Measurements from ENCODE around the gene EPG5. TPM values are rescaled to one million over a fixed set of nuclear protein-coding genes. Genes with fewer than 3 reads are reported as not detected.

Gene EPG5
- total and polyA plus RNA-seq, 4 donors = 3.2 to 20.3 (median 11.1) TPM

DNA sequence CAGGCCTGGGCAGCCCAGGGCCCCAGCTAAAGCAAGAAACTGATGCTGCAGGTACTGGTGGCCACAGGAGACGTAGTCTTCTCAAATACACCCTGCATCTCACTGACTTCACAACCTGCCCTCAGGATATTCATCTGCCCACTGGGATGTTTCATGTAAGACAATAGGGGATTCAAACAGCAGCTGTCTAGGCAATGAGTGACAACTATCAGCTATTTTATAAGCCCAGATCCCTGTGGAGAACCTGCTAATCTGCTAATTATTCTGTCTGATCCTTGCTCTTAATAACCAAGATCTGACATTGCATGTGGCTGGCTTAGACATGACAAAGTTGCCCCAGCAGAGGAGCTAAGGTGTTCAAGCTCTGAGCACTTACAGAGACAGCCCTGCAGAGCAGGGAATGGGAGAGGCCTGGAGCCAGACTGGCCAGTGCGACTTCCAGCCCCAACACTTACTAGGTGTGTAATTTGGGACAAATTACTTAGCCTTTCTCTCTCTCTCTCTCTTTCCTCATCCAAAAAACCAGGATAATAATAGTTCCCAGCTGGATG lies 113.0 kb downstream of the EPG5 start:
- no peak overlapping the region for H3K27ac ChIP-seq (ENCODE audit: low read depth in 1 of 2, low read length in 2 of 2)
- no peak overlapping the region for H3K4me3 ChIP-seq (ENCODE audit: low read depth in 1 of 3, low read length in 3 of 3)
- no peaks in the 10 kb centered on the region for H3K9me3 ChIP-seq (ENCODE audit: control insufficient read depth in 4 of 4, low read length in 3 of 4)
- peaks cover 6 to 46% (median 37%) of the 10 kb centered on the region in 4 donors for H3K36me3 ChIP-seq (ENCODE audit: control insufficient read depth in 4 of 4, insufficient read depth in 3 of 4, low read depth in 1 of 4, low read length in 3 of 4)
- H3K27me3 ChIP-seq (ENCODE audit: control insufficient read depth in 4 of 4, insufficient read depth in 4 of 4, low read length in 3 of 4) = no peaks in the 10 kb centered on the region
- 98% methylated on average over 2 of the region's 2 CpGs for WGBS
- no peak overlapping the region for H3K9ac ChIP-seq (ENCODE audit: low read depth in 1 of 2, low read length in 2 of 2)
- peaks cover 0 to 16% (median 9%) of the 10 kb centered on the region in 4 donors for H3K4me1 ChIP-seq (ENCODE audit: control insufficient read depth in 4 of 4, insufficient read depth in 4 of 4, low read length in 3 of 4)
- TF ChIP-seq FOXA2 (IDR thresholded peaks at IDR 0.05) = no peak
- no peak for TF ChIP-seq ATF3 (IDR thresholded peaks at IDR 0.05)
- no peak for TF ChIP-seq HNF4G (IDR thresholded peaks at IDR 0.05)
- TF ChIP-seq JUND (IDR thresholded peaks at IDR 0.05) = no peak
- no peak for DNase-seq (ENCODE audit: low spot score)

- H3K4me1 ChIP-seq (ENCODE audit: control insufficient read depth in 4 of 4, insufficient read depth in 4 of 4, low read length in 3 of 4) = peaks cover 0 to 16% (median 9%) of the 10 kb centered on the region in 4 donors
- TF ChIP-seq HNF4G (IDR thresholded peaks at IDR 0.05) = no peak
- TF ChIP-seq SP1 (IDR thresholded peaks at IDR 0.05) = no peak
- TF ChIP-seq YY1 (IDR thresholded peaks at IDR 0.05) = no peak
- no peak for TF ChIP-seq GABPA (IDR thresholded peaks at IDR 0.05 in 1 of 2, conservative IDR thresholded peaks at IDR 0.05 in 1 of 2)
- no peak for TF ChIP-seq FOXA1 (IDR thresholded peaks at IDR 0.05)
- TF ChIP-seq MAX (IDR thresholded peaks at IDR 0.05) = no peak
- TF ChIP-seq JUND (IDR thresholded peaks at IDR 0.05) = no peak
- TF ChIP-seq REST (IDR thresholded peaks at IDR 0.05) = no peak
- TF ChIP-seq NR2F2 (IDR thresholded peaks at IDR 0.05) = no peak
- no peak overlapping the region for H3K9ac ChIP-seq (ENCODE audit: low read depth in 1 of 2, low read length in 2 of 2)
- WGBS = 96% methylated on average over 5 of the region's 5 CpGs
- H3K4me3 ChIP-seq (ENCODE audit: low read depth in 1 of 3, low read length in 3 of 3) = no peak overlapping the region
- DNase-seq (ENCODE audit: low spot score) = no peak
- H3K36me3 ChIP-seq (ENCODE audit: control insufficient read depth in 4 of 4, insufficient read depth in 3 of 4, low read depth in 1 of 4, low read length in 3 of 4) = peaks cover 3 to 34% (median 26%) of the 10 kb centered on the region in 4 donors
- no peaks in the 10 kb centered on the region for H3K9me3 ChIP-seq (ENCODE audit: control insufficient read depth in 4 of 4, low read length in 3 of 4)
- H3K27ac ChIP-seq (ENCODE audit: low read depth in 1 of 2, low read length in 2 of 2) = no peak overlapping the region
- no peaks in the 10 kb centered on the region for H3K27me3 ChIP-seq (ENCODE audit: control insufficient read depth in 4 of 4, insufficient read depth in 4 of 4, low read length in 3 of 4)
Measured at GRCh38 chr18:45852631-45853030, 114.5 kb downstream of the EPG5 start.

DNA sequence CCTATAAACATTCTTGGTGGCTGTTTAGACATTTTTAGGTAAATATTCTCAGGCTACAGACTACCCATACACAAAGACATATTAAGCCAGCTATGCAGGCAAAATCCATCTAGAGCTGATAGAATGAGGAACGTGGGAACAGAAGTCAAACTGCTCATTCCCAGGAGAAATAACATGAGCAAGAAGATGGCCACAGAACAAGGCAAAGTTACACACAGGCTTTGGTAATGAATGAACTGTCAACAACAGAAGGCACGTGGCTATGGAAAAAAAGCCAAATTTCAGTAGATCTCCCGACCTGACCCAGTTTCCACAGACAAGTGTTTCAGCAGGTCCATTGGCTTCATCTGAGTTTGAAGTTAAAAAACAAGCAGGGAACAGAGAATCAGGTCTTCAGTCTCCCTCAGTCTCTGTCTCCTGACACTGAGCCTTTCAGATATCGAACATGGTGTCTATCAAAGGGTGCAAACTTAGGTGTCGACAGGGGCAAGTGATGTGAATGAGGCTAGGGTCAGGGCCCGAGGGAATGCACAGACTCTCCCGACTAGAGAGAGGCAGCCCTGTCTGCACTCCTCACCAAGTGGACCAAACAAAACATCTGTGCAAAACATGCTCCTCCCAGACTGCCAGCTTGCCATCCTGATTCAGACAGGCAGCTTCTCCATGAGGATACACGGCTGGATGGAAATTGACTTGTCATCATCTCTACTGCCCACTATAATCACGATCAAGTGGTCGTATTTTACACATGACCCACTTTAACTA lies 115.8 kb downstream of the EPG5 start:
- WGBS = 67% methylated on average over 10 of the region's 10 CpGs
- TF ChIP-seq JUND (IDR thresholded peaks at IDR 0.05) = no peak
- TF ChIP-seq SP1 (IDR thresholded peaks at IDR 0.05) = peak; percentile 51
- TF ChIP-seq, protein P1, sequence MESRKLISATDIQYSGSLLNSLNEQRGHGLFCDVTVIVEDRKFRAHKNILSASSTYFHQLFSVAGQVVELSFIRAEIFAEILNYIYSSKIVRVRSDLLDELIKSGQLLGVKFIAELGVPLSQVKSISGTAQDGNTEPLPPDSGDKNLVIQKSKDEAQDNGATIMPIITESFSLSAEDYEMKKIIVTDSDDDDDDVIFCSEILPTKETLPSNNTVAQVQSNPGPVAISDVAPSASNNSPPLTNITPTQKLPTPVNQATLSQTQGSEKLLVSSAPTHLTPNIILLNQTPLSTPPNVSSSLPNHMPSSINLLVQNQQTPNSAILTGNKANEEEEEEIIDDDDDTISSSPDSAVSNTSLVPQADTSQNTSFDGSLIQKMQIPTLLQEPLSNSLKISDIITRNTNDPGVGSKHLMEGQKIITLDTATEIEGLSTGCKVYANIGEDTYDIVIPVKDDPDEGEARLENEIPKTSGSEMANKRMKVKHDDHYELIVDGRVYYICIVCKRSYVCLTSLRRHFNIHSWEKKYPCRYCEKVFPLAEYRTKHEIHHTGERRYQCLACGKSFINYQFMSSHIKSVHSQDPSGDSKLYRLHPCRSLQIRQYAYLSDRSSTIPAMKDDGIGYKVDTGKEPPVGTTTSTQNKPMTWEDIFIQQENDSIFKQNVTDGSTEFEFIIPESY (IDR thresholded peaks at IDR 0.05) = no peak
- peak; percentile 48 to 63 for TF ChIP-seq RXRA (IDR thresholded peaks at IDR 0.05)
- TF ChIP-seq REST (IDR thresholded peaks at IDR 0.05) = no peak
- no peak for TF ChIP-seq NR2F2 (IDR thresholded peaks at IDR 0.05)
- no peak for TF ChIP-seq CTCF (IDR thresholded peaks at IDR 0.05; ENCODE audit: low read depth, low read length, missing input control)

More for the DNA sequence above, 115.8 kb downstream of the EPG5 start:
- H3K27ac ChIP-seq (ENCODE audit: low read depth in 1 of 2, low read length in 2 of 2) = peak overlapping the region; percentile 8 to 18
- no peak overlapping the region for H3K9ac ChIP-seq (ENCODE audit: low read depth in 1 of 2, low read length in 2 of 2)
- H3K4me1 ChIP-seq (ENCODE audit: control insufficient read depth in 4 of 4, insufficient read depth in 4 of 4, low read length in 3 of 4) = peaks cover 0 to 16% (median 9%) of the 10 kb centered on the region in 4 donors
- no peaks in the 10 kb centered on the region for H3K27me3 ChIP-seq (ENCODE audit: control insufficient read depth in 4 of 4, insufficient read depth in 4 of 4, low read length in 3 of 4)
- no peak for DNase-seq (ENCODE audit: low spot score)
- peaks cover 3 to 32% (median 25%) of the 10 kb centered on the region in 4 donors for H3K36me3 ChIP-seq (ENCODE audit: control insufficient read depth in 4 of 4, insufficient read depth in 3 of 4, low read depth in 1 of 4, low read length in 3 of 4)
- H3K9me3 ChIP-seq (ENCODE audit: control insufficient read depth in 4 of 4, low read length in 3 of 4) = no peaks in the 10 kb centered on the region
- H3K4me3 ChIP-seq (ENCODE audit: low read depth in 1 of 3, low read length in 3 of 3) = no peak overlapping the region
